SU-DHL-6 (cell line): ENCODE results near the gene AKT3.

Experiments used
- EZH2phosphoT487 ChIP-seq: fragments of 200-600 bp; sonication (generic), shearing (Covaris generic); conservative IDR thresholded peaks from 2 replicates; pipeline ENCODE4 v1.6.1; 2018; ENCODE audit warnings: mild to moderate bottlenecking, antibody characterized with exemption, low read length, moderate library complexity, mixed read lengths
- TF ChIP-seq, protein P1 (sequence below): fragments of 200-600 bp; sonication (generic); IDR thresholded peaks from one replicate; pipeline ENCODE4 v1.5.1; 2017; ENCODE audit warnings: antibody characterized with exemption, mild to moderate bottlenecking, low read length, moderate library complexity; ENCODE audit not compliant: insufficient read depth, poor library complexity, severe bottlenecking

DNA sequence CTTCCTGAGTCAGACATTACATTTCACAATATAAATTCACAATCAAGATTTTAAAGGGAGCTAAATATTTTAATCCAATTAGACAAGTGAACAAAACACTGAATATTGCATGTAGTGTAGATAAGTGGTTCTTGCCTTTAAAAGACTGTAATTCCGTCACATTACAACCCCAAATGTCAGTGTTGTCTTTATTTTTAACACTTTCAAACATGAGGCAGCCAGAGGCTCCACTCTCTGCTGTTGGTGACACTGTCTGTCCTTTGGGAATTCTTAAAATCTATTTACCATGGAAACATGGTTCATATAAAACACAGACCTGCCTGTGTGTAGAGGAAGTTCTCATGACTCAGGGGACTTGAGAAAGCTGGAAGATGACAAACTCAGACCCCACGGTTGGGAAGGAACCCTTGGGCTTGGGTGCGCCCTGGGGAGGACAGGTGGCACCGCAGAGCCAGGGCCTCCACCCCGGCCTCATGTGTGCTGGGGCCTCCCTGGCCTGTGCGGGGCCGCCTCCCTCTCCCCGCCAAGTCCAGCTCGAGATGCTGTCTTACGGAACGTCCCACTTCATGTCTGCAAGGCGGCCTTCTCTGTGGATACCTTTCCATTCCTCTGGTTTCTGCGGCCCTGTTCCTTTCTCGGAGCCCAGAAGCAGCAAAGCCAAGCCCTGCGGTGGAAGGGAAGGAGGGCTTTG lies 355.2 kb downstream of the AKT3 start:
- TF ChIP-seq, protein P1, sequence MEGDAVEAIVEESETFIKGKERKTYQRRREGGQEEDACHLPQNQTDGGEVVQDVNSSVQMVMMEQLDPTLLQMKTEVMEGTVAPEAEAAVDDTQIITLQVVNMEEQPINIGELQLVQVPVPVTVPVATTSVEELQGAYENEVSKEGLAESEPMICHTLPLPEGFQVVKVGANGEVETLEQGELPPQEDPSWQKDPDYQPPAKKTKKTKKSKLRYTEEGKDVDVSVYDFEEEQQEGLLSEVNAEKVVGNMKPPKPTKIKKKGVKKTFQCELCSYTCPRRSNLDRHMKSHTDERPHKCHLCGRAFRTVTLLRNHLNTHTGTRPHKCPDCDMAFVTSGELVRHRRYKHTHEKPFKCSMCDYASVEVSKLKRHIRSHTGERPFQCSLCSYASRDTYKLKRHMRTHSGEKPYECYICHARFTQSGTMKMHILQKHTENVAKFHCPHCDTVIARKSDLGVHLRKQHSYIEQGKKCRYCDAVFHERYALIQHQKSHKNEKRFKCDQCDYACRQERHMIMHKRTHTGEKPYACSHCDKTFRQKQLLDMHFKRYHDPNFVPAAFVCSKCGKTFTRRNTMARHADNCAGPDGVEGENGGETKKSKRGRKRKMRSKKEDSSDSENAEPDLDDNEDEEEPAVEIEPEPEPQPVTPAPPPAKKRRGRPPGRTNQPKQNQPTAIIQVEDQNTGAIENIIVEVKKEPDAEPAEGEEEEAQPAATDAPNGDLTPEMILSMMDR: no peak
- TF ChIP-seq EZH2phosphoT487: no peak
